HAP-1 (cell line): ENCODE results near the gene TREML2.

ENCODE experiments used
- DNase-seq, 2 experiments: peaks; one replicate each; pipeline ENCODE4 v3.0.0-alpha.2; 2016 to 2020; ENCODE audit warnings: low spot score in 2 of 2
- H3K27me3 ChIP-seq: fragments of 250-450 bp; sonication (Bioruptor Pico); 2 replicates; pipeline ENCODE4 v1.5.1; 2020; ENCODE audit warnings: low read depth, mild to moderate bottlenecking, moderate library complexity
- H3K36me3 ChIP-seq: fragments of 250-450 bp; sonication (Bioruptor Pico); replicated peaks from 2 replicates; pipeline ENCODE4 v1.5.1; 2020; ENCODE audit warnings: mild to moderate bottlenecking
- H3K4me1 ChIP-seq: fragments of 250-450 bp; sonication (Bioruptor Pico); 2 replicates; pipeline ENCODE4 v1.5.1; 2020; ENCODE audit warnings: mild to moderate bottlenecking
- H3K4me3 ChIP-seq: fragments of 250-450 bp; sonication (Bioruptor Pico); 2 replicates; pipeline ENCODE4 v1.5.1; 2020; ENCODE audit warnings: mild to moderate bottlenecking, moderate library complexity
- H3K9me3 ChIP-seq: fragments of 250-450 bp; sonication (Bioruptor Pico); 2 replicates; pipeline ENCODE4 v1.5.1; 2020; ENCODE audit warnings: mild to moderate bottlenecking, moderate library complexity
- in situ Hi-C: fragments of 300-500 bp; cut with MboI; formaldehyde crosslinking; loops from 3 replicates; pipeline ENCODE4 v1.14.3; 2020; ENCODE audit warnings: low sequenced_read_pairs, inconsistent platforms, mixed read lengths

The TREML2 gene

DNA sequence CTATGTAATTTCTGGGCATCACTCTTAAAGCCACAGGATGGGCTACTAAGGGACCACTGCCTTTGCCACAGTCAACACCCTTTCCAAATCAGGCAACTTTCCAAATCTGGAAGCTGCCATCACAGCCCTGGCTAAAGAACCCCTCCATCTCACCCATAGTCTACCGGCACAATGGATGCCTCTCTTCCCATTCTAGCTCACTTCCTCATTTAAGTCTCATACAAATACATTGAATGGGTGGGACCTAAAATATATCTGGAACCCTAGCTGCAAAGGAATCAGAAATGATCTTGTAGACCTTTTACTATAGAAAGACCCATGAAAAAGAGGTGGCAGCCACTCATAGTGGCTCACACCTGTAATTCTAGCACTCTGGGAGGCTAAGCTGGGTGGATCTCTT is 23.9 kb upstream of the TREML2 start:
- no peaks in the 10 kb centered on the region for H3K4me1 ChIP-seq
- no peak overlapping the region for H3K4me3 ChIP-seq
- in situ Hi-C loops = no loop called here
- no peak for DNase-seq
- H3K9me3 ChIP-seq = no peaks in the 10 kb centered on the region
- H3K27me3 ChIP-seq = no peaks in the 10 kb centered on the region
- H3K36me3 ChIP-seq = no peaks in the 10 kb centered on the region

DNA sequence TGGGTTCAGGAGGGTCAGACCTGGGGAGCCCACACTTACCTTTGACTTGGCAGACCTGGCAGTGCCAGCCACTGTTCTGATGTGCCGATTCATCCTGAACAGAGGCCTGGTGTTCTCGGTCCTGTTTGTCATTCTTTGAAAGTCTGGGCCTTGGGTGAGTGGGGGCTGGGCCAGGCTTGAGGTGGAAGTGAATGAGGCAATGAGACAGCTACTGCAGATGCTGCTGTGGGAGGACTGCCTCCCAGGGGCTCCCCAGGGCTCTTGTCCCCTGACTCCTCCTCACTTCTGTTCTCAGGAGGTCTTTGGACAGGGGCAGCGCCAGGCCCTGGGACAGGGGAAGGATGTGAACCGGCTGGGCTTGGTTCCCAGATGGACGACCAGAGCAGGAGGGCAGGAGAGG is 21.6 kb upstream of the TREML2 start:
- DNase-seq = no peak
- in situ Hi-C loops = no loop called here
- Histone ChIP-seq H3K36me3 (no peaks in the 10 kb centered on the region), H3K4me3 (no peak overlapping the region), H3K27me3 (no peaks in the 10 kb centered on the region), H3K4me1 (no peaks in the 10 kb centered on the region), H3K9me3 (no peaks in the 10 kb centered on the region)

DNA sequence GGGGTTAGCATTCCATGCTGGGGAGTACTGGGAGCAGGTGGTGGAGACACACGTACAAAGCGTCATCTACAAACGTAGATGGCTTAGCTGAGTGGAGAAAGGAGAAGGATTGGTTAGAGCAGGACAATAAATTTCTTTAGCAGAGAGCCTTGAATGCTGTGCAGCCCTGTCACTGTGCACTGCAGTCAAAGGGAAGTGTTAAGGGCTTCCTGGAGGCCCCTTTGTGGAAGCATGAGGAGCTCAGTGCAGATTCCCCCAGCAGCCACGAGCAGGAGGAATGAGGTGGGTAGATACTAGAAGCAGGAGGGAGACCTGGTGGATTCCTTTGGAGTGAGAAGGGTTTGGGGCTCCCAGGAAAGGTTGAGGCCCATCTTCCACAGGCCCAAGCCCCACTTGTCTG is 21.1 kb upstream of the TREML2 start:
- DNase-seq = no peak
- no peaks in the 10 kb centered on the region for H3K36me3 ChIP-seq
- no peaks in the 10 kb centered on the region for H3K4me1 ChIP-seq
- H3K27me3 ChIP-seq = no peaks in the 10 kb centered on the region
- H3K4me3 ChIP-seq = no peak overlapping the region
- H3K9me3 ChIP-seq = no peaks in the 10 kb centered on the region
- in situ Hi-C loops = no loop called here

DNA sequence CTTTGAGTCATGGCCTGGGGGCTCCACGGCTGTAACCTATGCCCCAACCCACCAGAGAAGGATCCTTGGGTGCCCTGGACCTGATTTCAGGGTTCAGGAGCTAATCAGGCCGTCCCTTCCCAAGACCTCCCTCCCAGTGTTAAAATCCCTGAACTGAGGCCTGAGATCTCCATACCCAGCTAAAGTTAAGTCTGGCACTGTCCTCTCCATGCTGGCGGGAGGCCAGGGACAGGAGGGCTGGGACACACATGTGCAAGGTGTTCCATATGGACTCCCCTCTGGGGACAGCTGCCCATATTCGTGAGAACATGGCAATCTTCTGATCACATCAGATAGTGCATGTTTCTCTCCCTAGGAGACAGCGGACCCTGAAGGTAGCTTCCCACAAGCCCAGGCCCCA is 15.7 kb upstream of the TREML2 start:
- no peaks in the 10 kb centered on the region for H3K27me3 ChIP-seq
- H3K4me3 ChIP-seq = no peak overlapping the region
- H3K9me3 ChIP-seq = no peaks in the 10 kb centered on the region
- no peaks in the 10 kb centered on the region for H3K4me1 ChIP-seq
- in situ Hi-C loops = no loop called here
- DNase-seq = no peak
- H3K36me3 ChIP-seq = no peaks in the 10 kb centered on the region

DNA sequence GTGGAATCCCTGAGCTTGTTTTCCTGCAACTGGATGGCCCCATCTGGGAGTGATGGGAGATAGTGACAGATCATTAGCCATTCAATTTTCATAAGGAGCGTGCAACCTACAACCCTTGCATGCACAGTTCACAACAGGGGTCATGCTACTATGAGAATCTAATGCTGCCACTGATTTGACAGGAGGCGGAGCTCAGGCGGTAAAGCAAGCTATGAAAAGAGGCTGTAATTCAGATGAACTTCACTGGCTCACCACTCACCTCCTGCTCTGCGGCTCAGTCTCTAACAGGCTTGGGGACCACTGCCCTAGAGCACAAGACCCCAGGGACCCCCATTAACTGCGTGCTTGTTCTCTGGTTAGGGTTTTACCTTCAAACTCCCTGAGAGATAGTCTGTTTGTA is 14.8 kb upstream of the TREML2 start:
- no peaks in the 10 kb centered on the region for H3K9me3 ChIP-seq
- no peaks in the 10 kb centered on the region for H3K36me3 ChIP-seq
- in situ Hi-C loops = no loop called here
- no peak overlapping the region for H3K4me3 ChIP-seq
- no peaks in the 10 kb centered on the region for H3K4me1 ChIP-seq
- no peak for DNase-seq
- H3K27me3 ChIP-seq = no peaks in the 10 kb centered on the region

DNA sequence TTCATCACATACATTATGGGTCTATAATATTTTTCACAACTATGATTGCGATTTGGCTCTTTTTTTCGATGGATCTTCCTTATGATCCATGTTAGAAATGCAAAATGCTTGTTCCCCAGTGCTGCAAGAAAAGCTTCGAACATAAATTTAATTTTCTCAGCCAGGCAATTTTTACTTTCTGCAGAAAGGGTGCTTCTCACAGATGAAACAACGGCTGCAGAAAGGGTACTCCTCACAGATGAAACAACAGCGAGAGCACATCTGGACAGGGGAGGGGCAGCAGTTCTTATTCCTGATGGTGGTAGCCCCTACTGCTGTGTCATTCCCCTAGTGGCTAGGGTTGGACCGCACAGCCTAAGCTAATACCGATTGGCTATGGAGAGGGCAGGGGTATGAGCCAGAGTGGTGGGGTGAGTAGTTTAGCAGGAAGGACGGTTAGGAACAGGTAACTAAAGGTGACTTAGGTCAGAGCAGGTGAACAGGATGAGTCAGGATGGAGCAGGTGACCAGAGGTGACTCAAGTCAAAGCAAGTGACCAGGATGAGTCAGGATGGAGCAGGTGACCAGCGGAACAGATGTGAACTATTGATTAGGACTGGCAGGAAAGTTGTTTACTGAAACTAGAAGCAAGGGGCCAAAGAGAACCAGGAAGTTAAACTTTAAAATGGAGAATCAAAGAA is 13.8 kb upstream of the TREML2 start:
- H3K9me3 ChIP-seq = no peaks in the 10 kb centered on the region
- in situ Hi-C loops = no loop called here
- H3K36me3 ChIP-seq = no peaks in the 10 kb centered on the region
- no peaks in the 10 kb centered on the region for H3K4me1 ChIP-seq
- no peak overlapping the region for H3K4me3 ChIP-seq
- DNase-seq = no peak
- H3K27me3 ChIP-seq = no peaks in the 10 kb centered on the region

DNA sequence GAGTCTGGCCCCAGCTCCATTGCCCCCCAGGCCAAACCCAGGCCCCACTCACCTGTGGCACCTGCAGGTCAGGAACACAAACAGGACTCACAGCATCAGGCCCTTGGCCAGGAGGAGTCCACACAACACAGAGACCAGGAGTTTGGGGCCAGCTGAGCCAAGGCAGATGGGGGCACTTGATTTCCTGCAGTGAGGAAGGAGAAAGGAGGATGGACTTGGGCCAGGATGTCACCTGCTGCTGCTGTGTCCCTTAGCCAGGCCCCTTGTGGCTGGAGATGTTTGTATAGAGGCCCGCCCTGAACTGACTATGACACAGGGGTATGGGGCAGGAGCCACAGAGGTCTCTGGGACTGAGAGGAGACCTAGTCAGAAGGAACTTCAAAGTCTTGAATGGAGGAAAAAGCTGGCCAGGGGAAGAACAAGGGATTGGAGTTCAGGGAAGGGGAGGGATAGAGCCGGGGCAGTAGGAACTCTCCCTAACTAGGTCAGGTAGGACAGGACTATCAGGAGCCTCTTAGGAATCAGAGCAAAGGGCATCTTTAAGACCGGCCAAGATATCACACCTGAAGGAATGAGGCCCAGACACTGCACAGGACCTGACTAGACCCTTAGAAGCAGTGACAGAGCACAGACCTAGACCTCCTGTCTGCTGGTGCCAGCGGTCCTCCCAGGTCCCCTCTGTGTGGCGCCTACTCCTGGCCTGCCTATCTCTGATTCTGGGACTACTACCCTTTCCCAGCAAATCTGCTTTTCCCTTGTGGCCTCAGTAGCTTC is 8.8 kb upstream of the TREML2 start:
- H3K4me3 ChIP-seq = no peak overlapping the region
- H3K27me3 ChIP-seq = peaks cover 2% of the 10 kb centered on the region; the same call in 1 of the 2 replicates
- no peaks in the 10 kb centered on the region for H3K36me3 ChIP-seq
- H3K9me3 ChIP-seq = no peaks in the 10 kb centered on the region
- no peaks in the 10 kb centered on the region for H3K4me1 ChIP-seq
- in situ Hi-C loops = no loop called here
- DNase-seq = no peak

DNA sequence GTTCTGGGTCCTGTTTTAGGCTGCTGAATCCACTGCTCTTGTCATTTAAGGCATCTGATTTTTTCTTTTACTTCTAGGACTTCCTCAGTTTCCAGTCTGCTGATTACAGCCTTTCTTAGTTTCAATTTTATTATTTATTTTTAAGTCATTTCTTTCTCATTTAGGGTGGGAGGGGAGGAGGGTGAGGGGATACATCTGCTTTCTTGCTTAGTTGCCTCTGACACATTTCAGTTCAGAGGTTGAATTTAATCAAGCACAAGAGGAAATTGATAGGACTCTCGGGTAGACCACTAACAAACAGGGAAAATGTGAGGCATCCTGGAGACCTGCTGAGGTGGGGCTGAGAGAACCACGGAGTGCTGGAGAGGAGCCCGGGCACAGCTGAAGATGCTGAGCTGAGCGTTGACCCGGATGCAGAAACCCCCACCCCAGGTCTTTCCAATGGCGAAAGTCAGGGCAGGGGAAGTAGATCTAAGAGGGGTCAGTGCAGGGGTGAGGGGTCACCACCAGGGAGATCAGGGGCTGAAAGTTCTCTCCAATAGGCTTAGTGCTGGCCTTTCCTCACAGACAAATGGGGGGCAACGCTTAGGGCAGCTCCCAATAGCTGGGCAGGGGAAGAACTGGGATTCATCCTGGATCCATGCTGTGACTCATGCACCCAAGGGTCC is 7.6 kb upstream of the TREML2 start:
- Histone ChIP-seq H3K27me3 (peaks cover 2% of the 10 kb centered on the region; the same call in 1 of the 2 replicates), H3K9me3 (no peaks in the 10 kb centered on the region), H3K4me1 (no peaks in the 10 kb centered on the region), H3K36me3 (no peaks in the 10 kb centered on the region), H3K4me3 (no peak overlapping the region)
- in situ Hi-C loops = no loop called here
- DNase-seq = no peak

DNA sequence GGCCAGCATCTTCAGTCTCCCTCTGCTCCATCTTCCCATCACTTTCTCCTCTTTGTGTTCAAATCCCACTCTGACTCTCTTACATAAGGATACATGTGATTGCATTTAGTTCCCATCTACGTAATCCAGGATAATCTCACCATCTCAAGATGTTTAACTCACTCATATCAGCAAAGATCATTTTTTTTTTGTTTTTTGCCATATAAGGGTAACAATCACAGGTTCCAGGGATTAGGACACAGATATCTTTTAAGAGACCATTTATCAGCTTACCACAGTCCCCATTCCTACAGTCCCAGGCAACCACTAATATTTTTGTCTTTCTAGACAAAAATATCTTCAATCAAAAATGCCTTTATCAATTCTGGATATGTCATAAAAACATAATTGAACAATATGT is 3.2 kb upstream of the TREML2 start:
- Histone ChIP-seq H3K9me3 (no peaks in the 10 kb centered on the region), H3K27me3 (peaks cover 2% of the 10 kb centered on the region; the same call in 1 of the 2 replicates), H3K36me3 (no peaks in the 10 kb centered on the region), H3K4me1 (no peaks in the 10 kb centered on the region), H3K4me3 (no peak overlapping the region)
- DNase-seq = no peak
- in situ Hi-C loops = no loop called here

DNA sequence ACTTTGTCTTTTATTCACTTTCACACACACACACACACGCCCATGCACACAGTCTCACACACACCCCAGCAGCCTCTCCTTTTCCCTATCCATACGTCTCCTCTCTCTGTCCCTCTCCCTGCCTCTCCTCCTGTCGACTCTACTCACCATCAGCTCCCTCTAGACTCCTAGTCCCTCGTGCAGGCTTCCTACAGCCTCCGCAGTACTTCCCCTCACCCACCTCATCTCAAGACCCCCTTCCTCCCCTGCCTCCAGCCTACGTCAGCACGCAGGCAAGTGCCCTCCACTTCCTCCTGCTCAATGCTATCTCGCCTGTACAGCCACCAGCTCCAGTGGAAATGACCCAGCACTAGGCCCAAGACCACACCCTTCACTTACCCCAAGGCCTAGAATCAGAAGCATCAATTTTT is 820 bp upstream of the TREML2 start:
- DNase-seq = no peak

DNA sequence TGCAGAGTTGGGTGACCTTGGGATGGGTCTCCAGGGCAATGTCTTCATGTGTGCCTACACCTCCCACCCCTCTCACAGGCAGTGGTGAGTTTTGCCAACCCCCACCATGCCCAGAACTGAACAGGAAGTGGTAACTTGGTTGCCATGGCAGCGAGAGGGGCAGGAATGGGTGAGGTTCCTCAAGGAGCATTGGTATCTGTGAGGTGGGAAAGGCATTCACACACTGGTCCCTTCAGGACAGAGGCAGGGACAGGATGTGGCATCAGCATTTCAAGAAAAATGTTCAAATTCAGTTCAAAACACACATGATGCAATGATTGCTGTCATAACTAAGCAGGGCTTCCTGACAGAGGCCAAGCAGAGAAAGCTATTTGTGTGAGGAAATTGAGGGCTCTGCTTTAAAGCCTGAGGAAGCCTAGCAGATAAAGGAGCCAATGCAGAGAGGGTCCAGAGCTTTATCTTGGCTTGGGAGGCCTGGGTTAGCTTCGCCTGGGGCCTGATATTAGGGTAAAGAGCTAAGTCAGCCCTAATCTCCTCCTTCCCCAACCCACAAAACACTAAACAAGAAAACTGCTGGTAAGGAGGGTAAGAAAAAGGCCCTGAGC is 551 bp downstream of the TREML2 start:
- DNase-seq = no peak
- in situ Hi-C loops = no loop called here
- Histone ChIP-seq H3K9me3 (no peaks in the 10 kb centered on the region), H3K4me3 (no peak overlapping the region), H3K4me1 (no peaks in the 10 kb centered on the region), H3K36me3 (no peaks in the 10 kb centered on the region), H3K27me3 (peaks cover 6% of the 10 kb centered on the region; the same call in 1 of the 2 replicates)

More for the DNA sequence above, 820 bp upstream of the TREML2 start:
- in situ Hi-C loops = no loop called here
- Histone ChIP-seq H3K36me3 (no peaks in the 10 kb centered on the region), H3K4me1 (no peaks in the 10 kb centered on the region), H3K27me3 (peaks cover 2% of the 10 kb centered on the region; the same call in 1 of the 2 replicates), H3K4me3 (no peak overlapping the region), H3K9me3 (no peaks in the 10 kb centered on the region)

DNA sequence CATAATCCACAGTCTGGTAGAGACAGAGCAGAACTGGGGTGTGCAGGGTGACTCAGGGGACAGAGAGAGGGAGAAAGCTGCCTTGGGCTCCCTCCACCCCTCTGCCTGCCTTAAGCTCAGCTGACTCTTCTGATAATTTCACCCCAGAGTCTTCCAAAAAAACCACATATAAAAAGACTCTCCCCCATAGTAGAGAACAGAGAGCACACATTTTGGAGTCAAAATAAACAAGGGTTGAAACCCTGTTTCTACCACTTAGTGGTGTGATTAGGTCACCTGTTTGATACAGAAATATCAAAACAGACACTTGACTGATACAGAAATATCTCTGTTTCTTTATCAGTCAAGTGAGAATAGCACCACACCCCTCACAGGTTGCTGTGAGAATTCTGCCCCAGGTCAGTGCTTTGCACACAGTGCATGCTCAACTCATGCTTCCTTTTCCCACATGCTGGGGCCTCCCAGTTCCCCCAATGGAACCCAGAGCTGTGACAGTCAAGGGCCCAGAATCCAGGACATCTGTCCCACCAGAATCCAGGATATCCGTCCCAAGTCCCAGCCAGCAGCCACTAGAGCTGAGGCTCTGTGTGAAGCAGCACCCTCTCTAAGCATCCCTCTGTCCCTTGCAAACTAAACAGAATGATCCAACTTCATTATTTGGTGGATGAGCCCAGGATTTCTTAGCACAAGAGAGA is 1.2 kb downstream of the TREML2 start:
- Histone ChIP-seq H3K27me3 (peaks cover 3% of the 10 kb centered on the region; the same call in 1 of the 2 replicates), H3K4me1 (no peaks in the 10 kb centered on the region)
- in situ Hi-C loops = no loop called here

DNA sequence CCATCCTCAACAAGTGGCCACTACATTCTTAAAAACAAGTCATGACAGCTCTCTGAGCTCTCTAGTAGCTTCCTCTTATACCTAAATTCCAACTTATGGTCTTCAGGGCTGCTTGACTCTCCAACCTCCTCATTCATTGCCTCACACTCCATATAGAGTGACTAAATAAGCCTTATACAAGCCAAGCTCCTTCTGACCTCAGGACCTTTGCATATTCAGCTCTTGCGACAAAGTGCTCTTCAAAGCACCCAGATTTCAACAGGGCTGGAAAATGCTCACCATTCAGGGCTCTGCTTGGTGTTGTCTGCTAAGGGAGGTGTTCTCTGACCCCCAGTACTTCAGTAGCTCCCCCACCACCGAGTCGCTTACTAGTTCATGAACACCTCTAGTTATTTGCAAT is 3.7 kb downstream of the TREML2 start:
- no peaks in the 10 kb centered on the region for H3K9me3 ChIP-seq
- H3K36me3 ChIP-seq = no peaks in the 10 kb centered on the region
- in situ Hi-C loops = no loop called here
- H3K27me3 ChIP-seq = peaks cover 3% of the 10 kb centered on the region; the same call in 1 of the 2 replicates
- H3K4me1 ChIP-seq = no peaks in the 10 kb centered on the region
- DNase-seq = no peak
- H3K4me3 ChIP-seq = no peak overlapping the region

More for the DNA sequence above, 1.2 kb downstream of the TREML2 start:
- no peaks in the 10 kb centered on the region for H3K9me3 ChIP-seq
- DNase-seq = no peak
- no peaks in the 10 kb centered on the region for H3K36me3 ChIP-seq
- H3K4me3 ChIP-seq = no peak overlapping the region
